ENCODE results near the gene FEV.

- TF ChIP-seq CTCF (IDR thresholded peaks at IDR 0.05) (no peak), POLR2A (IDR thresholded peaks at IDR 0.05) (no peak)
Measured at GRCh38 chr2:218990612-218991011, 5.6 kb upstream of the FEV start.

Measured in lower leg skin (tissue), 3 donors.